Neuronal stem cell (in vitro differentiated cells): Measurements from ENCODE around the gene GJB4.

Source experiments
- DNase-seq: peaks from one replicate; pipeline ENCODE4 v3.0.0-alpha.2; 2013; ENCODE audit warnings: low spot score
- H2AFZ ChIP-seq: one replicate; pipeline ENCODE4 v1.6.1; 2013; ENCODE audit warnings: mild to moderate bottlenecking, low read length, inconsistent platforms
- H2AK5ac ChIP-seq: 2 replicates; pipeline ENCODE4 v1.6.1; 2013; ENCODE audit warnings: low read depth, mild to moderate bottlenecking, inconsistent platforms, low read length, moderate library complexity, mixed read lengths
- H2BK120ac ChIP-seq: 2 replicates; pipeline ENCODE4 v1.6.1; 2013; ENCODE audit warnings: low read depth, mild to moderate bottlenecking, inconsistent platforms, low read length, moderate library complexity, mixed read lengths
- H2BK12ac ChIP-seq: one replicate; pipeline ENCODE4 v1.6.1; 2013; ENCODE audit warnings: low read length, inconsistent platforms
- H2BK15ac ChIP-seq: 2 replicates; pipeline ENCODE4 v1.6.1; 2013; ENCODE audit warnings: mild to moderate bottlenecking, low read length, inconsistent platforms, mixed read lengths
- H2BK5ac ChIP-seq: one replicate; pipeline ENCODE4 v1.6.1; 2013; ENCODE audit warnings: inconsistent platforms, mild to moderate bottlenecking, low read length, moderate library complexity
- H3K14ac ChIP-seq: one replicate; pipeline ENCODE4 v1.6.1; 2013; ENCODE audit warnings: low read length, inconsistent platforms
- H3K18ac ChIP-seq: 2 replicates; pipeline ENCODE4 v1.6.1; 2013; ENCODE audit warnings: low read length, inconsistent platforms
- H3K23ac ChIP-seq: 2 replicates; pipeline ENCODE4 v1.6.1; 2013; ENCODE audit warnings: low read depth, mild to moderate bottlenecking, mixed read lengths, low read length, inconsistent platforms; ENCODE audit not compliant: poor library complexity
- H3K27ac ChIP-seq: replicated peaks from 3 replicates; pipeline ENCODE4 v1.5.1; 2013; ENCODE audit warnings: low read length, inconsistent platforms
- H3K27me3 ChIP-seq, 3 experiments: 2 replicates each; pipeline ENCODE4 v1.6.1; 2013; ENCODE audit warnings: low read length in 3 of 3, mild to moderate bottlenecking in 2 of 3, inconsistent platforms in 1 of 3, low read depth in 1 of 3, mixed read lengths in 1 of 3, moderate library complexity in 1 of 3; ENCODE audit not compliant: control insufficient read depth in 3 of 3, insufficient read depth in 3 of 3
- H3K36me3 ChIP-seq, 2 donors: replicated peaks in 1 of 2; 2 replicates each; pipeline ENCODE4 v1.6.1; 2013; ENCODE audit warnings: low read length in 2 of 2; ENCODE audit not compliant: control insufficient read depth in 2 of 2, insufficient read depth in 2 of 2
- H3K4ac ChIP-seq: 2 replicates; pipeline ENCODE4 v1.6.1; 2013; ENCODE audit warnings: inconsistent platforms, mild to moderate bottlenecking, low read length, moderate library complexity
- H3K4me1 ChIP-seq, 2 donors: 1 replicate in 1 of 2; 2 replicates in 1 of 2; pipeline ENCODE4 v1.6.1; 2013; ENCODE audit warnings: low read length in 2 of 2, low read depth in 1 of 2; ENCODE audit not compliant: control insufficient read depth in 2 of 2, insufficient read depth in 1 of 2
- H3K4me2 ChIP-seq: one replicate; pipeline ENCODE4 v1.6.1; 2013; ENCODE audit warnings: mild to moderate bottlenecking, low read length, inconsistent platforms; ENCODE audit not compliant: insufficient read depth, poor library complexity, severe bottlenecking
- H3K4me3 ChIP-seq, 2 donors: 2 replicates each; pipeline ENCODE4 v1.5.1; 2013; ENCODE audit warnings: low read length in 2 of 2, mild to moderate bottlenecking in 2 of 2, inconsistent platforms in 1 of 2, moderate library complexity in 1 of 2
- H3K79me1 ChIP-seq: one replicate; pipeline ENCODE4 v1.6.1; 2013; ENCODE audit warnings: low read depth, mild to moderate bottlenecking, inconsistent platforms, low read length, moderate library complexity
- H3K9ac ChIP-seq: one replicate; pipeline ENCODE4 v1.6.1; 2013; ENCODE audit warnings: mild to moderate bottlenecking, low read depth, low read length, inconsistent platforms; ENCODE audit not compliant: poor library complexity
- H3K9me3 ChIP-seq, 2 donors: replicated peaks in 1 of 2; 2 replicates each; pipeline versions ENCODE3 to v1.6.1; 2013; ENCODE audit warnings: low read length in 2 of 2, mild to moderate bottlenecking in 2 of 2, inconsistent platforms in 1 of 2, low read depth in 1 of 2, mixed read lengths in 1 of 2, moderate library complexity in 1 of 2; ENCODE audit not compliant: control insufficient read depth in 2 of 2, insufficient read depth in 1 of 2
- H4K8ac ChIP-seq: one replicate; pipeline ENCODE4 v1.6.1; 2013; ENCODE audit warnings: low read depth, mild to moderate bottlenecking, inconsistent platforms, low read length, moderate library complexity
- H4K91ac ChIP-seq: one replicate; pipeline ENCODE4 v1.6.1; 2013; ENCODE audit warnings: low read length, low read depth, mild to moderate bottlenecking, inconsistent platforms; ENCODE audit not compliant: poor library complexity
- WGBS, 2 donors: extraction: QIAGEN DNeasy Blood & Tissue Kit; methylation state at CpG; one replicate each; pipeline ENCODE4 v1.1.7; 2013; ENCODE audit warnings: missing lambda C conversion rate in 2 of 2, mixed read lengths in 1 of 2; ENCODE audit not compliant: insufficient read length in 2 of 2, insufficient replicate concordance in 1 of 2; ENCODE audit errors: extremely low coverage in 2 of 2; 5-methylcytosine and 5-hydroxymethylcytosine counted together

The GJB4 gene

GRCh38 chr1:34742667-34743270, 16.8 kb upstream of the GJB4 start:
- DNase-seq, result peak; percentile 71
- H3K4me2 ChIP-seq, result no peak overlapping the region
- no peak overlapping the region for H3K18ac ChIP-seq
- H2BK120ac ChIP-seq, result no peak overlapping the region
- no peak overlapping the region for H4K8ac ChIP-seq
- no peaks in the 10 kb centered on the region for H3K79me1 ChIP-seq
- no peak overlapping the region for H3K27ac ChIP-seq
- H2BK12ac ChIP-seq, result no peak overlapping the region
- peaks cover 0 to 21% (median 0%) of the 10 kb centered on the region in 3 experiments for H3K27me3 ChIP-seq
- H2AK5ac ChIP-seq, result no peak overlapping the region
- H3K4ac ChIP-seq, result no peak overlapping the region
- no peak overlapping the region for H2AFZ ChIP-seq
- H2BK15ac ChIP-seq, result no peak overlapping the region
- H3K4me3 ChIP-seq, result no peak overlapping the region
- H3K14ac ChIP-seq, result no peak overlapping the region
- no CpG with 5 or more reads among the region's 16 CpGs for WGBS, 2 donors
- no peak overlapping the region for H3K23ac ChIP-seq
- H2BK5ac ChIP-seq, result no peak overlapping the region
- H3K9ac ChIP-seq, result no peak overlapping the region
- H3K4me1 ChIP-seq, result peaks cover 0 to 10% of the 10 kb centered on the region in 2 donors
- no peaks in the 10 kb centered on the region for H3K36me3 ChIP-seq
- no peaks in the 10 kb centered on the region for H3K9me3 ChIP-seq
- no peak overlapping the region for H4K91ac ChIP-seq

GRCh38 chr1:34743775-34744174, 15.8 kb upstream of the GJB4 start:
- peaks cover 0 to 11% of the 10 kb centered on the region in 2 donors for H3K4me1 ChIP-seq
- H4K91ac ChIP-seq, result no peak overlapping the region
- H4K8ac ChIP-seq, result no peak overlapping the region
- no peak overlapping the region for H3K4ac ChIP-seq
- no peak overlapping the region for H3K18ac ChIP-seq
- H2BK15ac ChIP-seq, result no peak overlapping the region
- no peak overlapping the region for H3K23ac ChIP-seq
- H3K14ac ChIP-seq, result no peak overlapping the region
- peaks cover 0 to 23% (median 0%) of the 10 kb centered on the region in 3 experiments for H3K27me3 ChIP-seq
- no peaks in the 10 kb centered on the region for H3K79me1 ChIP-seq
- no peak overlapping the region for H2BK120ac ChIP-seq
- no peak overlapping the region for H2BK5ac ChIP-seq
- H3K4me3 ChIP-seq, result no peak overlapping the region
- no peak for DNase-seq
- H3K9me3 ChIP-seq, result no peaks in the 10 kb centered on the region
- no peak overlapping the region for H2BK12ac ChIP-seq
- no peak overlapping the region for H3K27ac ChIP-seq
- no peak overlapping the region for H2AFZ ChIP-seq
- H3K4me2 ChIP-seq, result no peak overlapping the region
- no peak overlapping the region for H3K9ac ChIP-seq
- H3K36me3 ChIP-seq, result no peaks in the 10 kb centered on the region
- H2AK5ac ChIP-seq, result no peak overlapping the region
- no CpG with 5 or more reads among the region's 6 CpGs for WGBS, 2 donors

GRCh38 chr1:34744851-34745250, 14.7 kb upstream of the GJB4 start:
- H2BK120ac ChIP-seq, result no peak overlapping the region
- no peak overlapping the region for H3K23ac ChIP-seq
- H3K9ac ChIP-seq, result no peak overlapping the region
- H3K27ac ChIP-seq, result no peak overlapping the region
- no peak overlapping the region for H3K4me2 ChIP-seq
- H2BK15ac ChIP-seq, result no peak overlapping the region
- H3K79me1 ChIP-seq, result no peaks in the 10 kb centered on the region
- H3K4ac ChIP-seq, result no peak overlapping the region
- no peak overlapping the region for H3K14ac ChIP-seq
- H2AK5ac ChIP-seq, result no peak overlapping the region
- H2BK12ac ChIP-seq, result no peak overlapping the region
- H3K36me3 ChIP-seq, result no peaks in the 10 kb centered on the region
- no peak overlapping the region for H2AFZ ChIP-seq
- no peak overlapping the region for H4K8ac ChIP-seq
- no peak overlapping the region for H3K18ac ChIP-seq
- WGBS, 2 donors, result no CpG with 5 or more reads among the region's 3 CpGs
- H3K9me3 ChIP-seq, result no peaks in the 10 kb centered on the region
- peaks cover 0 to 28% (median 0%) of the 10 kb centered on the region in 3 experiments for H3K27me3 ChIP-seq
- no peak for DNase-seq
- H4K91ac ChIP-seq, result no peak overlapping the region
- H3K4me3 ChIP-seq, result no peak overlapping the region
- H2BK5ac ChIP-seq, result no peak overlapping the region
- peaks cover 0 to 6% of the 10 kb centered on the region in 2 donors for H3K4me1 ChIP-seq

GRCh38 chr1:34745666-34746065, 13.9 kb upstream of the GJB4 start:
- Histone ChIP-seq H2AK5ac (no peak overlapping the region), H3K9me3 (no peaks in the 10 kb centered on the region), H2BK12ac (no peak overlapping the region), H3K4me1 (peaks cover 0 to 13% of the 10 kb centered on the region in 2 donors), H3K4me3 (no peak overlapping the region), H3K27me3 (peaks cover 0 to 34% (median 0%) of the 10 kb centered on the region in 3 experiments), H3K23ac (no peak overlapping the region), H2BK120ac (no peak overlapping the region), H2AFZ (no peak overlapping the region), H3K79me1 (no peaks in the 10 kb centered on the region), H2BK15ac (no peak overlapping the region), H4K91ac (no peak overlapping the region), H3K4me2 (no peak overlapping the region), H3K9ac (no peak overlapping the region), H3K4ac (no peak overlapping the region), H3K27ac (no peak overlapping the region), H2BK5ac (no peak overlapping the region), H3K18ac (peak overlapping the region; percentile 66), H4K8ac (no peak overlapping the region), H3K14ac (no peak overlapping the region), H3K36me3 (no peaks in the 10 kb centered on the region)
- DNase-seq, result no peak
- no CpG with 5 or more reads among the region's 5 CpGs for WGBS, 2 donors
